NK-92 treated with Interleukin-12 subunit alpha and Interleukin-12 subunit beta, amount 100 ng/mL, for 24 hours (cell line): ENCODE measurements around the gene LFNG.

Experiments
- DNase-seq: peaks from one replicate; lab custom pipeline; 2025; lab: John Stamatoyannopoulos, UW

LFNG gene

GRCh38 chr7:2503056-2503941 is 16.3 kb upstream of the LFNG start:
- no peak for DNase-seq

DNA sequence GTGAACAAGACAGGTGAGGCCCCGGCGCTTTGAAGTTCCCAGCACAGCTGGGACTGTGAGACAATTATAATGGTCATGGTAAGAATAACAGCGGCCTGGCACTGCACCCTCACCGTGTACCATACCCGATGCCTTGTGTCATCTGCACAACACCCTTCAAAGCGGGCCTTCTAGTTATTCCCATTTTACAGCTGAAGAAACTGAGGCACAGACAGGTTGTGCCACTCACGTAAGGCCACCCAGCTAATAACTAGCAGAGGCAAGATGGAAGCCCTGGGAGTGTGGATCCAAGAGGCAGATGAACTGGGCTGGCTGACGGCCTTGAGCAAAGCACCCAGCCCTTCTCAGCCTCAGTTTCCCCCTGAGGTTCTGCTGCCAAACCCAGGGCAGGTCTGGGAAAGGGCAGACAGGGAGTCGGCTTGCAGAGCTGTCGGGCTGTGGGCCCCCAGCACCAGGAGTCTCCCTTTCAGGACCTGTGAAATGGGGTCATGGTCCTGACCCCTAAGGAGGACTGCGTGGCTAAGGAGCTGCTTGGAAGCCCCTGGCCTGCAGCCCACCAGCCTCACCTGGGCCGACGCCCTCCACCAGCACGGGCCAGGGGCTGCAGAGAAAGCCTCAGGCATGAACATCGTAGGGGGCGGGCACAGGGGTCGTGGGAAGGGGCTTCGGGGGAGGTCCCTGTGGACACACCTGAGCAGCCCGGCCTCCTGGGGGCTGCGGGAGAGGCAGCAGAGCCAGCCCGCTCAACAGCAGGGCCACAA is 15.3 kb upstream of the LFNG start:
- no peak for DNase-seq

GRCh38 chr7:2504889-2505375 is 14.6 kb upstream of the LFNG start:
- no peak for DNase-seq

DNA sequence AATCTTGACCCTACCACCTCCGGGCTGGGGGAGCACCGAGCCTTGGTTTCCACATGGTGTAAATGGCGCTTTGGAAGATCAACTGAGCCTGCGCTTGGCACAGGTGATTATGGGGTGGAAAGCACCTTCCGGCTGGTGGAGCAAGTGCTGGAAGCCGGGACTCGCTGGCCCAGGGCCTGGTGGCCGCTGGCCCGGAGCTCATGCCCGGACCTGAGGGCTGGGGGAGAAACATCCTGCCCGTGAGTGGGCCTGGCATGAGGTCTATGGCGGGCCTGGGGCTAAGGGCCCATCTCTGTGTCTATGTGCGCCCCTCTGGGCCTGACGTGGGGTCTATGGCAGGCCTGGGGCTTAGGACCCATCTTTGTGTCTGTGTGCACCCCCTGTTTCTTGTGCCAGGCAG is 14.2 kb upstream of the LFNG start:
- DNase-seq: no peak

DNA sequence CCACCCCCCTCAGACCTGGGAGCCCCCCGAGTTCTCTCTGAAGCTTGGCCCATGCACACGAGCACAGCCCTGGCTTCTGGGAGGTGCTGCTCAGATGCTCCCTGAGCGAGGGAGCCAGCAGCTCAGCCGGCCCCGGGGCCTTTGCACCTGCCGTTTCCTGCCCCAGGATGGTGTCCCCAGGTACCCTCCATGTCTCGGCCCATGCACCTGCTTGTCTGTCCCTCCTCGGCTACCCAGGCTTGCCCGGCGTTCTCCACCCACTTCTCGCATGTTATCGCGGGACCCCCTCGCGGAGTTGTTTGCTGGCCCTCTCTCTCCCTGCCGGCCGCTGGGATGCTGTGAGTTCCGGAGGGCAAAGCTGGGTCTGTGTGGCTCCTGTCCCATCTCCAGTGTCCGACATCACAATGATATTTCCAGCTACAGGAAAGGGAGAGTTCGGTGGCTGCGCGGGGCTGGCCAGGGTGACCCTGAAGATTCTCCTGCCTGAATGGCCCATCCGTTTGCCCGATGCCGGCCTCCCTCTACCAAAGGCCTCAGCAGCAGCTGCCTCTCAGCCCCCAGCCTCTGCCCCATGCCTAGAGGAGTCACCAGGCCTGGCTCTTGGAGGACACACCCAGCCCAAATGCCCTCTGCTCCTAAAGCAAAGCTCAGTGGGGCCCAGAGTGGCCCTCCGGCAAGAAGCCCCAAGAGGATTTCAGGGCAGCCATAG is 12.2 kb upstream of the LFNG start:
- no peak for DNase-seq

DNA sequence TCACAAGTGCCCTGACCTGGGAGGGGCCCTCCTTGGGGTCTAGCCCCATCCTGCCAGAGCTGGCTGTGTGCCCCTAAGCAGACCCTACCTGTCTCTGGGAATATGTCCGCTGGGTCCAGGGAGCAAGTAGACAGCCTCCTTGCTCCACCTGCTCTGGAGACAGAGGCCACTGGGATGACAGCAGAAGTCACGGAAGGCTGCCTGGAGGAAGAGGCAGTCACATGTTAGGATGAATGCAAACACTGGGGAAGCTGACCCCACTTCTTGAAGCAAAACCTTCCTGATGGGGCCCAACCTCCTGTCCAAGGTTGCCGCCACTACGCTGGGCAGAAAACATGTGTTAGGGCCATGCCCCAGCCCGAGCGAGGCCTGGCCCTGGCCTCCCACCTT is 11.7 kb upstream of the LFNG start:
- no peak for DNase-seq

GRCh38 chr7:2508327-2509215 is 11.0 kb upstream of the LFNG start:
- DNase-seq: no peak

DNA sequence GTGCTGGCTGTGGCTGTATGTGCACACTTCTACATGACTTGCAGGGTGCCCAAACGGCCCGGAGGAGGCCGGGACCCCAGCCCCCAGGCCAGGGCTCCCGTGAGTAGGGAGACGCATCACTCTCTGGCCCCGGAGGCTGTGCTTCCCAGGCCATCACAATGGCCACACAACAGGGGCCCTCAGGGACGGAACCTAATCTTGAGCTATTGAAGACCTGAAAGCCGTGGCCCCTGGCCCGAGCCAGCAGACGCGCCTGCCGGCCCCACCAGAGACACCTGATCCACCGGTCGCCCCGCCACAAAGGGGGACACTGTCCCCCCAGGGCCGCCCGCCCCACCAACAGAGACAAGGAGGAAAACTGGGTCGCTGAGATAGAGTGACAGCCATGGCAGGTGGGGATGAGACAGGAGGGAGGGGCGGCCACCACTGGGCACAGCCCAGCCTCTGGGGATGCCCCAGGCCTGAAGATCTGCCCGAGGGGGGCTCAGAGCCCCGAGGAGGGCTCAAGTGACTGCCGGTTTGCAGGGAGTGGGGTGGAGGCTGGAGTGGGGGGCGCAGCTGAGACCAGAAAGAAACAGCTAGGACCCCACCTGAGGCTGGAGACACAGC is 10.2 kb upstream of the LFNG start:
- DNase-seq: no peak

- no peak for DNase-seq
Measured at GRCh38 chr7:2510130-2510776, 9.3 kb upstream of the LFNG start.

DNA sequence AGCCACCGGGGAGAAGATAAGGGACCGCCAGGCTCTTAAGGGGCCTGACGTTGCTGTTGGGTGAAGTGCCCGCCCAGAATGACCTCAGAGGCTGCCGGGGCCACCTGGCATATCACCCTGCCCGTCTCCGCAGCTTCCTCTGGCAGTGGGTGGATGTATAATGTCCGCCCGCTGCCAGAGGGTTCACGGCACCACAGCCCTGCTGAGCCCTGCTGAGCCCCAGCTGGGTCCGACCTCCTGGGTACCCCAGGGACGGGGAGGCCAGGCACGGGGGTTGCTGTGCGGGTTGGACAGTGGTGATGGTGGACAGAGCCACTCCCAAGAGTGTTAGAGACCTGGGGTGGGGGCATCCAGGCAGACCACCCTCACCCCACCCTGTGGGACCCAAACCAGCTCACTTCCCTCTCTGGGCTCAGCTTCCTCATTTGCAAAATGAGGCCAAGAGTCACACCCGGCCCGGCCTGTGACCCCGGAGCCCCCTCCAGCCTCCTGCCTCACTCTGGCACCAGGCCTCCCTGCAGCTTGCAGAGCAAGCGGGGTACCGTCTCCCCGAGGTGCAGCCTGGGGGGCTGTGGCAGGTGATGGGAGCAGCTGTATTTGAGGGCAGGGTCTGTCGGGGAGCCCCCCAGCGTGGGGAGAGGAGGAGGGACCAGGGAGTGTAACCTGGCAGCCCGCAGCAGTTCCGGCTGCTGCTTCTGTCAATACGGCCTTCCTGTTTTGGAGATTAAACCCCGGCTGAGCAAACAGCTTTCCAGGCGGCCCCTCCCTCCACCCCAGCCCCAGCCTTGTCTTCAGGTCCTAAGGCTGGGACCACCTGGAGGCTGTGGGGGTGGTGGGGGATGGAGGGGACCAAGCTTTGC is 8.4 kb upstream of the LFNG start:
- DNase-seq: no peak

GRCh38 chr7:2511769-2512168 is 7.8 kb upstream of the LFNG start:
- DNase-seq: no peak

DNA sequence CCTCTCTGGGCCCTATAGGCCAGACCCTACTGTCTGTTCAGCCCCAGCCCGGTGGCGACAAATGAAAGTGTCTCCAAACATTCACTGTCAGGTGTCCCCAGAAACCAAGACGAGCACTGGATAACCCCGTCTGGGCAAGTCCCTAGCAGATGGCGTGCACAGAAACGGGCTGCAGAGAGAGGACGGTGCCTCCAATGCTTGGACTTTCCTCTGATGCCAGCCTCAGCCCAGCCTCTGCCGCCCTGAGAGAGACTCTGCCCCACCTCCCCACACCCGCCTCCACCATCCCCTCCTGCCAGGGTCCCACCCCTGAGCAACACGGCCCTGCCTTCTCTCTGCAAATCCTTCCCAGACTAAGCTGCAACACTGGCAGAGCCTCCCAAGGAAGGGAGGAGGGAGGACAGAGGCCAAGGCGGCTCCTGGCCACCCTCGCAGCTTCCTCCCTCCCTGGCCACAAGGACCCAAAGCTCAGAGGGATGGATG is 7.4 kb upstream of the LFNG start:
- no peak for DNase-seq

GRCh38 chr7:2512713-2513112 is 6.9 kb upstream of the LFNG start:
- DNase-seq: no peak

DNA sequence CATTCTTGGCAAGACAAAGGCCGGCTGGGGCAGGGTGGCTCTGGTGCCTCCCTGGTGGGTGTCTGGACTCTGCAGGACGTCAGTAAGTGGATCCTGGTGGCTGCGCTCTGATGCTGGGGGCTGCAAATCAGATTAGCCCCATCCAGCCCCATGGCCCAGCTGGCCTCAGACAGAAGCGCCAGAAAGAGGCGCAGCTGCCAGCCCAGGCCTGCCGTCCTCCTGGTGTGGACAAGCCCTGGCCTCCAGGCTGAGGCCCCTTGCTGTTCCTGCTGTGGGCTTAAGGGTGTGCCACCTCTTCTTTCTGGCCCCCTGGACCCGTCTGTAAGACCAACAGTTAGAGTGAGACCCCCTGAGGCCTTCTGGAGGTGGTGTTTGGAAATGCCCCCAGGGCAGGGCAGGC is 5.9 kb upstream of the LFNG start:
- DNase-seq: no peak

- DNase-seq: no peak
Measured at GRCh38 chr7:2514473-2515423, 4.8 kb upstream of the LFNG start.

DNA sequence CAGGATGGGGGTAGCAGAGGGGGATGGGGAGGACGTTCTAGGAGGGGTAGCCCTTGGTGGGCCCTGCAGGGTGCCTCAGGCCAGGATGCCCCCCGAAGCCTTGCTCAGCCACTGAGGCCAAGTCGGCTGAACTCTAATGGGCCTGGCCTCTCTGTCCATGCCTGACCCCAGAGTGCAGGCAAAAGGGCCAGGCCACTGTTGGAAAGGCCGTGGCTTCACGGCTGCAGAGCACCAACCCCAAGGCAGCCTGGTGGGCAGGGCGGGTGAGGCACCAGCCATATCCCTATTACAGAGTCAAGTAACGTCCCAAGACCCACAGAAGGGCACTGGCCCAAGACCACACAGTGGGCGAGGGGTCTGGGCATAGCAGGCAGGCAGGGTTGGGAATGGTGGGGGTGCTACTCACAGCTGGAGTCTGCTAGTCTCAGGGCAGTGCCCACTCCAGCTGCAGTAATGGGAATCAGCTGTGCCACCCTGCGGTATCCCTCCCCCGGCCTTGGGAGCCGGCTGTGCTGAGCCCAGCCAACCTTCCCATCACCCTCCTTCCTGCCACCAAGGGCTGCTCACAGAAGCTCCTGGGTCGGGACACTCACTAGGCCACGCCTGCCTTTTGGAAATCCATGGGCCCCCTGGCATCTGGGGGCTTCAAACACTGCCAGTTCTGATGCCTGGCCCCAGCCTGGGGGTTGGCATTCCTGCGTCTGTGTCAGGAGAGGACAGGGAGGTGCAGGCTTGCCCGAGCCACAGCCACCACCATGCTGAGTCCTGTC is 4.0 kb upstream of the LFNG start:
- DNase-seq: no peak

GRCh38 chr7:2516194-2516555 is 3.4 kb upstream of the LFNG start:
- no peak for DNase-seq

- no peak for DNase-seq
Measured at GRCh38 chr7:2517026-2517425, 2.5 kb upstream of the LFNG start.
